ENCODE results near the gene U2AF2.

GRCh38 chr19:55643003-55643886 lies 11.6 kb upstream of the U2AF2 start, which contains the start of gene ZNF581:
- no peak for TF ChIP-seq CTCF (IDR thresholded peaks at IDR 0.05; ENCODE audit: low read length)
- no peak for TF ChIP-seq EZH2 (IDR thresholded peaks at IDR 0.05; ENCODE audit: borderline replicate concordance, low read length)
